Measurements from ENCODE around the gene SLC26A9. TPM values are rescaled to one million over a fixed set of nuclear protein-coding genes. Genes with fewer than 3 reads are reported as not detected.

SLC26A9 gene
- total RNA-seq, 1 donor, result not detected

DNA sequence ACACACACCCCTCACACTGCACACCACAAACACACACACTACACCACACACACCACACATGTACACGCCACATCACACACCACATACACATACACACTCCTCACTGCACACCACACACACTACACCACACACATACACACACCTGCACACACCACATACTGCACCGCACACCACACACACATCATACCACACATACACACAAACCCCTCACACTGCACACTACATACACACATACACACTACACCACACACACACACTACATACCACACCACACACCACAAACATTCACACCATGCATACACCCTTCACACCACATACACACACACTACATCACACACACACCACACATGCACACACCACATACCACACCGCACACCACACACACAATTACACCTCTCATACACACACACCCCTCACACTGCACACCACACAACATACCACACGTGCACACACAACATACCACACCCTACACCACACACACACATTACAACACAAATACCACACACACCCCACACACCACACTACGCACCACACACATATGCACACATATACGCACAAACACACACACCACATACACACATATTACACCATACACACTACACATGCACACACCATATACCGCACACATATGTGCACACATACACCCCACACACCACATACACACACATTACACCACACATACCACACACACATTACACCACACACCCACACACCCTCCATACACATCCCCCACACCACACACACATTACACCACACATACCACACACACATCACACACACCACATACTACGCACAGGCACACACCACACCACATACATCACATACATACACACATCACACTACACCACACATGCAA is 30.3 kb upstream of the SLC26A9 start:
- H3K4me3 ChIP-seq (ENCODE audit: low read depth, low read length), result no peak overlapping the region
- no peak for DNase-seq (ENCODE audit: low read depth)
- no peak for TF ChIP-seq CTCF (IDR thresholded peaks at IDR 0.05; ENCODE audit: insufficient read depth, low read depth, low read length)

GRCh38 chr1:205972491-205973168 is 29.4 kb upstream of the SLC26A9 start:
- no peak for TF ChIP-seq CTCF (IDR thresholded peaks at IDR 0.05; ENCODE audit: insufficient read depth, low read depth, low read length)
- DNase-seq (ENCODE audit: low read depth), result no peak
- H3K4me3 ChIP-seq (ENCODE audit: low read depth, low read length), result no peak overlapping the region

- no peak for TF ChIP-seq CTCF (IDR thresholded peaks at IDR 0.05; ENCODE audit: insufficient read depth, low read depth, low read length)
- DNase-seq (ENCODE audit: low read depth), result no peak
These were observed 28.8 kb upstream of the SLC26A9 start for GRCh38 chr1:205972081-205972480.

GRCh38 chr1:205971082-205971481 is 27.8 kb upstream of the SLC26A9 start:
- no peak for TF ChIP-seq CTCF (IDR thresholded peaks at IDR 0.05; ENCODE audit: insufficient read depth, low read depth, low read length)
- no peak for DNase-seq (ENCODE audit: low read depth)
- no peak overlapping the region for H3K4me3 ChIP-seq (ENCODE audit: low read depth, low read length)

More at GRCh38 chr1:205972081-205972480, 28.8 kb upstream of the SLC26A9 start:
- H3K4me3 ChIP-seq (ENCODE audit: low read depth, low read length), result no peak overlapping the region

- no peak overlapping the region for H3K4me3 ChIP-seq (ENCODE audit: low read depth, low read length)
- TF ChIP-seq CTCF (IDR thresholded peaks at IDR 0.05; ENCODE audit: insufficient read depth, low read depth, low read length), result no peak
- peak; percentile 78 for DNase-seq (ENCODE audit: low read depth)
These were observed 27.2 kb upstream of the SLC26A9 start for GRCh38 chr1:205970486-205970885.

DNA sequence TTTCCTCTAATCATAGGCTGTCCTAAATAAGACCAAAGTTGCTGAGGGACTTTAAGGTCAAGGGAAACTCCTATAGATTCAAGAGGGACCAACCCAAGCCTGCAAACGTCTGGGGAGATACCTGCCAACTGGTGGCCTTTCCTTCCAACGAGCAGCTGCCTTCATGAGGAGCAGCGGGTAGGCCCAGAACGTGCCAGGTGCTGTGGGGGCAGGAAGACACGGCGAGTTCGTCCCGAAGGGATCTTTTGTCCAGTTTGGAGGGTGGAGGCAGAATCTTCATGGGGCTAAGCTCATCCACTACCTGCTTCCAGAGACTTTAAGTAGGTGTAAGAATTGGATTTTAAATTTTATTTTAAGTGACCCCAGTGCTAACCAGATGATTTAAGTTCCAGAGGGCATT is 26.0 kb upstream of the SLC26A9 start:
- TF ChIP-seq CTCF (IDR thresholded peaks at IDR 0.05; ENCODE audit: insufficient read depth, low read depth, low read length), result no peak

More for the DNA sequence above, 26.0 kb upstream of the SLC26A9 start:
- H3K4me3 ChIP-seq (ENCODE audit: low read depth, low read length), result no peak overlapping the region
- no peak for DNase-seq (ENCODE audit: low read depth)
